OCI-LY7 (cell line): ENCODE measurements around the gene HAPLN1. TPM values are rescaled to one million over a fixed set of nuclear protein-coding genes. Genes with fewer than 3 reads are reported as not detected.

ENCODE experiments used
- BruUV-seq: library from RNA; stranded (reverse); fragments of 400-500 nt; replicated peaks from 2 replicates; lab custom pipeline; 2021; lab: Mats Ljungman, UMichigan
- CTCF ChIA-PET: fragments of 300-600 bp; sonication (Branson Sonifier 250); formaldehyde crosslinking; loops from one replicate; lab custom pipeline; 2022; ENCODE audit warnings: antibody characterized with exemption; ENCODE audit not compliant: unreplicated experiment; lab: Charles Lee
- POLR2A ChIA-PET: fragments of 300-600 bp; sonication (Branson Sonifier 250); formaldehyde crosslinking; loops from one replicate; lab custom pipeline; 2022; ENCODE audit warnings: antibody characterized with exemption; lab: Charles Lee
- DNase-seq: peaks from one replicate; pipeline ENCODE4 v3.0.0-alpha.2; 2015; ENCODE audit warnings: low spot score
- H2AFZ ChIP-seq: fragments of 200-600 bp; sonication (generic), shearing (Covaris generic); 2 replicates; pipeline ENCODE4 v1.6.1; 2014; ENCODE audit warnings: mild to moderate bottlenecking, antibody characterized with exemption, low read length, moderate library complexity
- H3K27ac ChIP-seq: fragments of 200-600 bp; sonication (generic); 2 replicates; pipeline ENCODE4 v1.5.1; 2014; ENCODE audit warnings: mixed run types, low read depth, mild to moderate bottlenecking, moderate library complexity, low read length, inconsistent platforms; ENCODE audit not compliant: poor library complexity, severe bottlenecking
- H3K36me3 ChIP-seq: fragments of 200-600 bp; sonication (generic); 2 replicates; pipeline ENCODE4 v1.6.1; 2014; ENCODE audit warnings: mild to moderate bottlenecking, antibody characterized with exemption, low read length, moderate library complexity, mixed read lengths; ENCODE audit not compliant: insufficient read depth
- H3K4me1 ChIP-seq: fragments of 200-600 bp; sonication (generic); 2 replicates; pipeline ENCODE4 v1.5.1; 2014; ENCODE audit warnings: mild to moderate bottlenecking, low read length; ENCODE audit not compliant: insufficient read depth, poor library complexity, severe bottlenecking
- H3K4me2 ChIP-seq: fragments of 200-600 bp; sonication (generic); 2 replicates; pipeline ENCODE4 v1.6.1; 2014; ENCODE audit warnings: mild to moderate bottlenecking, low read length
- H3K4me3 ChIP-seq: fragments of 200-600 bp; sonication (generic); 2 replicates; pipeline ENCODE4 v1.5.1; 2014; ENCODE audit warnings: mild to moderate bottlenecking, low read depth, low read length; ENCODE audit not compliant: poor library complexity, severe bottlenecking
- H3K79me2 ChIP-seq: fragments of 200-600 bp; sonication (generic); 2 replicates; pipeline ENCODE4 v1.6.1; 2016; ENCODE audit warnings: low read depth, mild to moderate bottlenecking, low read length, moderate library complexity, mixed read lengths; ENCODE audit not compliant: insufficient read depth
- H3K9me2 ChIP-seq: fragments of 200-600 bp; sonication (generic); 2 replicates; pipeline ENCODE4 v1.6.1; 2016; ENCODE audit warnings: mild to moderate bottlenecking, low read length, mixed read lengths; ENCODE audit not compliant: insufficient read depth
- H3K9me3 ChIP-seq: fragments of 200-600 bp; sonication (generic); 2 replicates; pipeline ENCODE4 v1.6.1; 2014; ENCODE audit warnings: mild to moderate bottlenecking, mixed run types, low read length, mixed read lengths
- H4K20me1 ChIP-seq: fragments of 200-600 bp; sonication (generic); 2 replicates; pipeline ENCODE4 v1.6.1; 2014; ENCODE audit warnings: mild to moderate bottlenecking, antibody characterized with exemption, low read length, moderate library complexity, mixed read lengths; ENCODE audit not compliant: insufficient read depth
- EZH2phosphoT487 ChIP-seq: fragments of 200-600 bp; sonication (generic); IDR thresholded peaks from 2 replicates; pipeline ENCODE4 v1.6.1; 2018; ENCODE audit warnings: low read depth, borderline replicate concordance, mild to moderate bottlenecking, mixed run types, antibody characterized with exemption, low read length, moderate library complexity, mixed read lengths
- intact Hi-C: fragments of 100-400 bp; cut with micrococcal nuclease; formaldehyde crosslinking; loops from one replicate; pipeline ENCODE4 v1.10.0; 2022; ENCODE audit not compliant: unreplicated experiment
- total RNA-seq, 2 experiments: library from RNA; depleted of rRNA in 1 of 2; stranded (reverse); fragments of >200 nt in 1 of 2; shearing (Covaris generic) in 1 of 2; gene quantifications; 2 replicates each; pipeline ENCODE4 v1.2.3, GENCODE V29; 2014 to 2022
- TF ChIP-seq, protein P1 (sequence below): fragments of 200-600 bp; sonication (generic); conservative IDR thresholded peaks from 2 replicates; pipeline ENCODE4 v1.5.1; 2014; ENCODE audit warnings: mild to moderate bottlenecking, antibody characterized with exemption, low read length, moderate library complexity, mixed read lengths

HAPLN1 gene
- total RNA-seq, 2 experiments from 2014 or later: not detected

DNA sequence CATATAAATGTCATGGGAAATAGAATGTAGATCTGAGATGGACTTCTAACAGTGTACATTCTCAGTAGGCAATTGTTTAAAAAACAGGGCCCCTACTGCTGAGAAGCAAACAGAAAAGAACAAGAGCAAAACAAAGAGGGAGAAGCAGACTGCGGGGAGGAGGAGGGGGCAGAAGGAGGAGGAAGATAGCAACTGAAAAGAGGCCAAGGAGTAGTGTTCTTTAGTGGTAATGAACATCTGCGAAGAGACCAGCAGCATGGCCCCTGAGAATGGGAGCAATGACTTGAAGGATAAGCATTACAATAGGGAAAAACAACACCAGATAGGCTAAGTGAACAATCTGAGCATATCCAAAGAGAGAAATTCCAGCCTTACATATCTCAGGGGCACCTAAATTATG is 36.8 kb downstream of the HAPLN1 start:
- H3K36me3 ChIP-seq: no peaks in the 10 kb centered on the region
- intact Hi-C loops: no loop called here
- H3K79me2 ChIP-seq: no peaks in the 10 kb centered on the region
- H2AFZ ChIP-seq: no peak overlapping the region
- H3K4me2 ChIP-seq: no peak overlapping the region
- ChIA-PET CTCF (no interaction called here), POLR2A (no interaction called here)
- no peak overlapping the region for H3K27ac ChIP-seq
- no TSS peak for BruUV-seq
- TF ChIP-seq EZH2phosphoT487: no peak
- TF ChIP-seq, protein P1, sequence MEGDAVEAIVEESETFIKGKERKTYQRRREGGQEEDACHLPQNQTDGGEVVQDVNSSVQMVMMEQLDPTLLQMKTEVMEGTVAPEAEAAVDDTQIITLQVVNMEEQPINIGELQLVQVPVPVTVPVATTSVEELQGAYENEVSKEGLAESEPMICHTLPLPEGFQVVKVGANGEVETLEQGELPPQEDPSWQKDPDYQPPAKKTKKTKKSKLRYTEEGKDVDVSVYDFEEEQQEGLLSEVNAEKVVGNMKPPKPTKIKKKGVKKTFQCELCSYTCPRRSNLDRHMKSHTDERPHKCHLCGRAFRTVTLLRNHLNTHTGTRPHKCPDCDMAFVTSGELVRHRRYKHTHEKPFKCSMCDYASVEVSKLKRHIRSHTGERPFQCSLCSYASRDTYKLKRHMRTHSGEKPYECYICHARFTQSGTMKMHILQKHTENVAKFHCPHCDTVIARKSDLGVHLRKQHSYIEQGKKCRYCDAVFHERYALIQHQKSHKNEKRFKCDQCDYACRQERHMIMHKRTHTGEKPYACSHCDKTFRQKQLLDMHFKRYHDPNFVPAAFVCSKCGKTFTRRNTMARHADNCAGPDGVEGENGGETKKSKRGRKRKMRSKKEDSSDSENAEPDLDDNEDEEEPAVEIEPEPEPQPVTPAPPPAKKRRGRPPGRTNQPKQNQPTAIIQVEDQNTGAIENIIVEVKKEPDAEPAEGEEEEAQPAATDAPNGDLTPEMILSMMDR: no peak
- H4K20me1 ChIP-seq: no peaks in the 10 kb centered on the region
- DNase-seq: no peak
- no peaks in the 10 kb centered on the region for H3K9me2 ChIP-seq
- H3K4me1 ChIP-seq: no peaks in the 10 kb centered on the region
- no peak overlapping the region for H3K4me3 ChIP-seq
- no peaks in the 10 kb centered on the region for H3K9me3 ChIP-seq

DNA sequence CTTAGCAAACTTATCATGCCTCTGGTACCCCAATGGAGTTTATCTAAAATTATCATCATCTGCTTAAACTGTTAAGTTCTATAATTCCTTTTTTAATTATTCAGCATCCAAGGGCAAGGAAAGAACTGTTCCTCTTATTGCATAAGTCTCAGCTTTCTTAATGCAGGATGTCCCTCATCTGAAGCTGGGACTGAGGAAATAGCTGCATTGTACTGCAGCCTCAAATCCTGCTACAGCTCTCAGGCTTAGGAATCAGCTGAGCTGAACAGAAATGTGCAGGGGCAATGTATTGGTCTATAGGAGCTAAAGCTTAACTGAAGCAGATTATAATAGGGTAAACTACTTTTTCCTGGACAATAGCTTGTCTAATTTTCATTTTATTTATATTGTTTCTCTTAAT is 48.0 kb downstream of the HAPLN1 start:
- no TSS peak for BruUV-seq
- no peaks in the 10 kb centered on the region for H3K9me2 ChIP-seq
- no peaks in the 10 kb centered on the region for H3K36me3 ChIP-seq
- no peaks in the 10 kb centered on the region for H4K20me1 ChIP-seq
- ChIA-PET CTCF (no interaction called here), POLR2A (interaction anchor here (0.5 to 1.6 kb wide), 2 partner anchors 11 to 206 kb away, joined by 3 to 5 read pairs; no protein-coding TSS in a partner anchor)
- H3K4me1 ChIP-seq: no peaks in the 10 kb centered on the region
- no peak overlapping the region for H3K4me2 ChIP-seq
- H3K9me3 ChIP-seq: no peaks in the 10 kb centered on the region
- no peaks in the 10 kb centered on the region for H3K79me2 ChIP-seq
- no peak overlapping the region for H3K27ac ChIP-seq
- intact Hi-C loops: no loop called here
- TF ChIP-seq, protein P1: no peak
- TF ChIP-seq EZH2phosphoT487: no peak
- no peak overlapping the region for H2AFZ ChIP-seq
- DNase-seq: no peak
- no peak overlapping the region for H3K4me3 ChIP-seq

DNA sequence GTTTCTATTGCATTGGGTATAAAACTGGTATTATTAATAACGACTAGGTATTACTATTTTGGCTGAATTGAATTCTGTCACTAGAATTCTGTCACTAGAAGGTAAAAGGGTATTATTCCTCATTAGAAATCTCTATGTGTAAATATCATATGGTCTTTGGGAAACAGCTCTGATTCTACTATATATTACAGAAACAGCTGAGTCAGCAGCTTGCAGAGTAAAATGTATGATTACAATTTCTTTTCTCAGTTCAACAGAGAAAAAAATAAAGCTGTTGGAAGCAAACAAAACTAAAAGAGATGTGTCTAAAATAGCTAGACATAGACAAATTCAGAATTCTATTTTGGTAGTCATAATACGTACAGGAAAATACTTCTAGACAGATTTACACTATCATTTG is 48.5 kb downstream of the HAPLN1 start:
- no peaks in the 10 kb centered on the region for H4K20me1 ChIP-seq
- no TSS peak for BruUV-seq
- no peak for TF ChIP-seq EZH2phosphoT487
- TF ChIP-seq, protein P1: no peak

More for the DNA sequence above, 48.5 kb downstream of the HAPLN1 start:
- Histone ChIP-seq H3K27ac (no peak overlapping the region), H3K79me2 (no peaks in the 10 kb centered on the region), H3K4me3 (no peak overlapping the region), H3K36me3 (no peaks in the 10 kb centered on the region), H3K9me3 (no peaks in the 10 kb centered on the region), H3K4me2 (no peak overlapping the region), H2AFZ (no peak overlapping the region), H3K4me1 (no peaks in the 10 kb centered on the region), H3K9me2 (no peaks in the 10 kb centered on the region)
- POLR2A ChIA-PET: interaction anchor here (0.5 to 1.6 kb wide), 4 partner anchors 10 to 206 kb away, joined by 3 to 5 read pairs (median 3); no protein-coding TSS in a partner anchor
- DNase-seq: no peak
- CTCF ChIA-PET: no interaction called here
- intact Hi-C loops: no loop called here
